CD4-positive, alpha-beta T cell treated with Interleukin-4 for 4 hours (primary cell): ENCODE data around the gene DIAPH3.

ENCODE experiments used
- DNase-seq: peaks from one replicate; pipeline ENCODE4 v3.0.0-alpha.2; 2020

The DIAPH3 gene

DNA sequence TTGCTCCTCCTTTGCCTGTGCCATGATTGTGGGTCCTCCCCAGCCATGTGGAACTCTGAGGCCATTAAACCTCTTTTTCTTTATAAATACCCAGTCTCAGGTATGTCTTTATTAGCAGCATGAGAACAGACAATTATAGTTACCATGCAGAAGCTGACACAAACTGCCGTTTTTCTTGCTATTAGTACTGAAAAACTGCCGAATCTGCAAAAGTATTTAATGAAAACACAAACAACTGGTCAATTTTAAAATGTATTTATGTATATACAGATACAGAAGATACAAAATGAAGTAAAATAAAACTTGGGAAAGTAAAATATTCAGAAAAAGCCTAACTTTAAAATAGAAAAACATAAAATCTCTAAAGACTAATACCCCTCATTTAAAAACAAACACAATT, 206.3 kb downstream of the DIAPH3 start:
- no peak for DNase-seq

DNA sequence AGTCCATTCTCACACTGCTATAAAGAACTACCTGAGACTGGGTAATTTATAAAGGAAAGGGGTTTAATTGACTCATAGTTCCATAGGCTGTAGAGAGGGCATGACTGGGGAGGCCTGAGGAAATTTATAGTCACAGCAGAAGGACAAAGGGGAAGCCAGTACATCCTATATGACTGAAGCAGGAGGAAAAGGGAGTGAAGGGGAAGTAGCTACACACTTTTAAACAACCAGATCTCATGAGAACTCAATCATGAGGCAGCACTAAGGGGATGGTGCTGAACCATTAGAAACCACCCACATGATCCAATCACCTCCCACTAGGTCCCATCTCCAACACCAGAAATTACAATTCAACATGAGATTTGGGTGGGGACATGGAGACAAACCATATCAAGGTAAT, 209.1 kb downstream of the DIAPH3 start:
- DNase-seq, result no peak

DNA sequence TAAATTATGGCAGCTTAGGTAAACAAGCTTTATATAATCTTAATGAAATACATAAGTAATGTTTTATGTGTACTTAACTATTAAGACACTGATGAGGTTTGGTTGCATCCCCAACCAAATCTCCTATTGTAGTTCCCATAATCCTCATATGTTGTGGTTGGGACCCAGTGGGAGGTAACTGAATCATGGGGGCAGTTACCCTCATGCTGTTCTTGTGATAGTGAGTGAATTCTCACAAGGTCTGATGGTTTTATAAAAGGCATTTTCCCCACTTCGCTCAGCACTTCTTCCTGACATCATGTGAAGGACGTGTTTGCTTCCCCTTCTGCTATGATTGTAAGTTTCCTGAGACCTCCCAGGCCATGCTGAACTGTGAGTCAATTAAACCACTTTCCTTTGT, 212.7 kb downstream of the DIAPH3 start:
- DNase-seq, result no peak

DNA sequence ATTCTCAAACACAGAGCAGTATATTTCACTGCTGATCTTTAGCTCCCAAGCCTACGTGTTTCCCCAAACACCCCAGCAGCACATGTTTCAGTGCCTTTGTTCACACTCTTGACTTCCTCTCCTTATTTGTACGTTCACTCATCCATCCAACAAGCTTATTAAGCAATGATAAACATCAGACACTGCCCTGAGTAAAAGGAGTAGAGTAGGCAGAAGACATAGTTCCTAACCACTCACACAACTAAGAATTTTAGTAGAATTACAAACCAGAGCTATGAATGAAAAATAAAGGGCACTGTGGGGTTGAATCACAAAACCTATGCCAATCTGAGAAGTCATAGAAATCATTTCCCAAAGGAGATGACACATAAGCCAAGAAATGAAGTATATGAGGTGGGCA, 213.5 kb downstream of the DIAPH3 start:
- no peak for DNase-seq

DNA sequence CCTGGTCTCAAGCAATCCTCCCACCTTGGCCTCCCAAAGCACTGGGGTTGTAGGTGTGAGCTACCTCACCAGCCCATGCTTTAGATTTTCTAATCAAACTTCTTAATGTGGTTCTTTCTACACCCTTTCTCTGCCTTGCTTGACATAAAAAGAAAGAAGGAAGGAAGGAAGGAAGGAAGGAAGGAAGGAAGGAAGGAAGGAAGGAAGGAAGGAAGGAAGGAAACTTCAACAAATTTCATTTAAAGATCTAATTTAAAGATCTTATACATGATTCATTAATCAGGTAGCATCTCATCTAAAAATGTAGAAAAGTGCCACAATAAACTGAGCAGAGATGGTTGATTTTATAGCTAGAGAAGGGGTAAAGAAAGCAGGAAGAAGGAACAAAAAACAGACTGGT, 215.0 kb downstream of the DIAPH3 start:
- DNase-seq, result no peak

DNA sequence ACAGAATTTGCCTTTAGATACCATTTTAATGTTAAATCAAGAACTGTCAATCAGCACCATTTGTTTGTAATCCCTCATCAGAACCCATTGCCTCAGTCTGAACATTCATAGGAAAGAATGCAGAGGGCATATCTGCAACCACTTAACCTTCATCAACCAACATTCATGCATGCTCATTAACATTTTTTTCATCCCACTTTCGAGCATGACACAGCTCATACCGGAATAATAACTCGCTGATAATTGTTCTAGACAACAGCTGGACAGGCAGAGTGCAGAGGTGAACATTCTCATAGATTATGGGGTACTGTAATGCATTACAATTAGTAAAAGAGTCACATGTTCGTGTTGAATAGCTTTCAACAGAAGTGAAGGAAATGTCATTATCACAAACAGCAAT, 216.8 kb downstream of the DIAPH3 start:
- DNase-seq, result no peak

DNA sequence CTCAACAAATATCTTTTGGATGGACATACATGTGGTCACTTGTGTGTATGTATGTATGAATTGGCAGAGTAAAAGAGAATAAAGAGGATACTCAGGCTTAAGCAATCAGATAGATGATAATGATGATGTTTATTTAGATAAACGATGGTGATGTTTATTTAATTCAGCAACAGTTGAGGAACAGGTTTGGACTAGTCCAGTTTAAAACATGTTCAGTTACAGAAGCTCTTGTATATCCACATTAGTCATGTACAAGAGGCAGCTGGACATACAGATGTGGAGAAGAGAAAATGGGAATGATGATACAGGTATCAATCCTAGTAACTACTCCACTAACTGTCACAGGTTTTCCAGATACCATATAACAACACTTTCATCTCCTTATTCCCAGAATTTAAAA, 232.1 kb downstream of the DIAPH3 start:
- DNase-seq, result no peak

DNA sequence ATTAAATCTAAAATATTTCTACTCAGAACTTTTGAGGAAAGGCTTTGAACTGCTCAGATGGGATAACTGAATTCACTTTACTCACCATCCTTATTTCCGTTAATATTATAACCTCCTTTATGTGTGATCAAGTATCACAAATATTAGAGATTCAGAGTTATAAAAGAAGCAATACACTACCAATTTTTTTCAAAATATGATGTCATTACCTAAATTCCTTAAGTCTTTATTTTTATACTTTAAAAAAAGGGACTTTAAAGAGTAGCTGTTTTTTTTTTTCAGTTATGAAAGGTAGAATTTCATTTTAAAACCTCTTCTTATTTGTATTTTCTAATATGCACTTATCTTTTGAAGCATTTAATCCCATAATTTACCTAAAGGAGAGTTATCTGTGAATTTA, 239.5 kb downstream of the DIAPH3 start:
- no peak for DNase-seq

DNA sequence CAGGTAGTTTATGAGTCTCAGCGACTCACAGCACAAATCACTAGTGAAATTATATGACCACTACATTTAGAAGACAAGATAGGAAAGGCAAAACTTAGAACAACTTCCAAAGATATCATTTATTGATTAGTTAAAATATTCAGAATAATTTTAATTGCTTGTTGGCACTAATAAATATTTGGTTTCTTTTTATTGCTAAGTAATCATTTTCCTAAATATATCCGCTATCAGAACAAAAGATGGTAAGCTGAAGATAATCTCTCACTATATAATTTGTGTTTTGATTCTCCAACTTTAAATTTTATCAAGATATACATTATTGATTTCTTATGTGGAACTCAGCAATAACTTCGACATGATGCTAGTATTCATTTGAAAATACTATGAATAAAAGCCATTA, 248.5 kb downstream of the DIAPH3 start:
- no peak for DNase-seq

DNA sequence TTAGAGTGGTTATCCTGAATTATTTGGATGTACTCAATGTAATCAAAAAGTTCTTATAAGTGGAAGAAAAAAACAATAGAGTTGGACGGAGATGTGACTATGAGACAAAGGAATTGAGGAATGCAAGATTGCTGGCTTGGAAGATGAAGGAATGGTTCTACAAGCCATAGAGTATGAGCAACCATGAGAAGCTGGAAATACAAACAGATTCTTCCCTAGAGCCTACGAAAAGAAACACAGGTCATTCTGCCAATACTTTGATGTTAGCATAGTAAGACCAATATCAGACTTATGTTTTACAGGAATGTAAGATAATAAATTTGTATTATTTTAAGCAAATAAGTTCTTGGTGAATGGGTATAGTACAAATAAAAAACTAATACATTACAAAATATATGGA, 249.2 kb downstream of the DIAPH3 start:
- no peak for DNase-seq

DNA sequence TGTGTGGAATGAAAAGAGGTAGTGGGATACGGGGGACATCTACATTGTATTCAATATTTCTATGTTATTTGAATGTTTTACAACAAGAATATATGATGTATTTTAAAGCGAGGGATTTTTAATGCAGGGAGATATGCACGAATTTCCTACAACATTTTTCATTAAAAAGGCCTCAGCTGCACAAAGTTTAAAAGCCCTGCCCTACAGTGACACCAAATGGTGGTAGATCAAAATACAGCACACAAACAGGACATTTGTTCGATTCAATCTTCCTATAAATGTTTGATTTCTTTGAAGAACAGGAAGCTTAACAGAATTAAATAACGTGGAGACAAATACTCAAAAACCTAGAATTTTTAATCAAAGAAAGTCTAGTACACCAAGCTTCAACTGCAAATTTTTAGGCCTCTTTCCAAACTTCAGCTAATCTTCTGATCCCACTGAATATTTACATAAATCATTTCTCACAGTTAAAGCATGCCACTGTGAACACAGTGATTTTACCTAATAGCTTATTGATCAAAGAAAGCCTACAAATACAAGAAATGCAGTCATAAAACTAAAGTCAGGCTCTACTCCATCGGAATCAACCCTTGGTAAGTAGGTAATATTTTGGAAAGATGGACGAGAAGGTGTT, 257.2 kb downstream of the DIAPH3 start:
- peak; percentile 14 for DNase-seq

DNA sequence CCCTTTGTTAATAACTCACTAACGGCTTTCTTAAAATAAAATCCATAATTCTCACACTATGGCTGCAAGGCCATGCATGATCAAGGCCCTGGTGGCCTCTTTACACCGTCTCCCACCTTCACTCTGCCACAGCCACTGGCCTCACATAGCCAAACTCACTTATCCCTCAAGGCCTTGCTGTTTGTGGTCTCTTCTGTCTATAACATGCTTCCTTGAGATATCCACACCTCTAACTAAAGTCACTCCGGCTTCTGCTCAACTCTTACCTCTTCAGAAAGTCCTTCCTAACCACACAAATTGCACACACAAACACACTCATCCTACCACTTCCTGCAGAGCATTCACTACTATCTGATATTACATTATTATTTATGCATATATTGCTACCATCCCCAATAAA, 262.5 kb downstream of the DIAPH3 start:
- DNase-seq, result no peak

DNA sequence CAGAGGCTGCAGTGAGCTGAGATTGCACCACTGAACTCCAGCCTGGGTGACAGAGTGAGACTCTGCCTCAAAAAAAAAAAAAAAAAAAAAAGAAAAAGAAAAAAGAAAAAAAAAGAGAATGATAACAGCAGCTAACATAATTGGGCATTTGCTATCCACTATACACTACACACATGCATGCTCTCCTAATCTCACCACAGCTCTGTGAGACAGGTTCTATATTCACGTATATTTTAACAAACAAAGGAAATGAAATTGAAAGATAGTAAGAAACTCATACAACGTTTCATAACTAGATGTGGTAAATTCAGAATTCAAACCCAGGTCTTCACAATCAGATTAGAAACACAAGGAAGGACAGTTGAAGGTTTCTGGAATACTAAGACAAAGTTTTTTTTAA, 265.7 kb downstream of the DIAPH3 start:
- DNase-seq, result no peak

DNA sequence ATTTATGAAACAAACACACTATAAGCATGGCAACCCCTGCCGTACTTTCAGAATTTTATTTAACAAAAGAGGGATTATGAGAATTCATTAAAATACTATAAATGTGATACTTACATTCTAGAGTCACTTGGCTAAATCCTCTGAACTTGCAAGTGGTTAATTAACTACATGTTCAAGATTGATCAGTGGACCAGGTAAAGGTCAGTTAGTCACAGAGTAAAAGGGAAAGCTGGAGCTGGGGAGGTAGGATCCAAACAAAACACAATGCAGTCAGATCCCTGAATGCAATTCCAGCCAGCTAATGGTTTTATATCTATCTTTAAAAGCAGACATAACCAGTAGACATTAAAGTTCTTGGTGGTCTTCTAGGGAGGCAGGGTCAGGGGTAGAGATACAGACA, 270.5 kb downstream of the DIAPH3 start:
- DNase-seq, result no peak

DNA sequence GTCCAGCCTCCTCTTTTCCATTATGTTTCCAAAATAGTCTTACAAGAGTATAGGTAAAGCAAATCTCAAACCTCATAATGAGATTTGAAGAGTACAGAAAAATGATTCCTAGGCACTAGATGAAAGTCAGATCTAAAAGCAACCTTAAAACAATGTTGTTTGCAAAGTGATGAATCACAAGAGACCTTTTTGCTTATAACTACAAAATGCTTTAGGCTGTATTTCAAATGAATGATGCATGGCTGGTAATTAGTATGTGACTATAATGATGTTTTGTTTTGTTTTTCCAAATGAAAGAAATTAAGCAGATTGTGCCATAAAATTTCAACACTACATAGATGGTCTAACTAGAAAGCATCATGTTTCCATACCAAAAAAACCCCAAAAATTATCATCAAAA, 272.7 kb downstream of the DIAPH3 start:
- DNase-seq, result no peak

DNA sequence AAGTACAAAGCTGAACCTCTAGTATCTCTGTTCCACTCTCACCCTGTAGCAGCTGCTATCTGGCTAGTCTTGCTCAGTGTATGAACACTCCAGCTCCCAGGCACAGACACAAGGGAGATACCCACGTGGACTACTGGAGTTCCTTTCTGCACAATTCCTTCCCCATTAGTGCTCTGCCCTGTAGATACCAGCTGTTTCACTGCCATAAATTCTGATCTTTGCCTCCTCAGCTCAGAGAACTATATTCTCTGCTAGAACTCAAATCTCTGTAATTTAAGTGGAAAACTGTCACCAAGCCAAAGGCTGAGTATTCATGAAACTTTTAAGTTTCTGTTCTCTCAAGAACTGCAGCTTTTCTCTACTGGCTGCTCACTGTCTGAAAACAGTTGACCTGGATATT, 273.7 kb downstream of the DIAPH3 start:
- no peak for DNase-seq

DNA sequence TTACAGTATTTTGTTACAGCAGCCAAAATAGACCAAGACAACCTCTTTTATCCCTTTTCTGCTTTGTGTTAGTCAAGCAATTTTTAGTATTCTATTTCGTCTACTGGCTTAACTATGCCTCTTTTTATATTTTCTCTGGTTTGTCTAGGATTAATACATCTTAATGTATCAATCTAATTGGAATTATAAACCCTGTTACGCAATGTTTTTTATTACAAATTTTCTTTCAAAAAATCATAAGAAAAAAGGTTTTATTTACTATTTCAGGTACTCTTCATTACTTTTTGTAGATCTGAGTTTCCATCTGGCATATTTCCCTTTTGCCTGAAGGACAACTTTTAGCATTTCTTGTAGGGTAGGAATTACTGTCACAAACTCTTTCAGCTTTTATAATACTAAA, 275.3 kb downstream of the DIAPH3 start:
- no peak for DNase-seq

DNA sequence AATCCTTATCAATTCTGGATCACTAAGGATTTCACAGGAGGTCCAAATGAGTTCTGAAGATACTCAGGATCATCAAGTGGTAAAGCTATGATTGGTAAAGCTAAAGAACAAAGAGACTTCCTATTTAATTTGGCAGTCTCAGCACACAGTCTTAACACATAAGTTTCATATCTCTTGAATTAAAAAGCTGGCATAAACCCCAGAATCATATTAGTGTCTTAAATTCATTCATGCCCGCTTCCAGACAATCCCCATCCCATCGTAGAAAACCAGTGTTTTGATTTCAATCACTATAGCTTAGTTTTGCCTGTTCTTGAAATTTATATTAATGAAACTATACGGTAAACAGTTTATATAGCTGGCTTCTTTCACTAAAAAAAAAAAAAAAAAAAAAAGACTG, 278.7 kb downstream of the DIAPH3 start:
- no peak for DNase-seq

DNA sequence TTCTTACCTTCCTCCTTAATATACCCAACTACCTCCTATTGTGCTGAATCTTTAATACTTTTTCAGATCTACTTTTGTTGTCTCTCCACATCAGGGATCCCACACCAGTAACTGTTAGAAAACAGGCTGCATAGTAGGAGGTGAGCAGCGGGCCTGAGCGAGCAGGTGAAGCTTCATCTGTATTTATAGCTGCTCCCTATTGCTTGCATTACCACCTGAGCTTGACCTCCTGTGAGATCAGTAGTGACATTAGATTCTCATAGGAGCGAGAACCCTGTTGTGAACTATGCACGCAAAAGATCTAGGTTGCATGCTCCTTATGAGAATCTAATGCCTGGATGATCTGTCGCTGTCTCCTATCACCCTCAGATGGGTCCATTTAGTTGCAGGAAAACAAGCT, 279.8 kb downstream of the DIAPH3 start:
- DNase-seq, result no peak

DNA sequence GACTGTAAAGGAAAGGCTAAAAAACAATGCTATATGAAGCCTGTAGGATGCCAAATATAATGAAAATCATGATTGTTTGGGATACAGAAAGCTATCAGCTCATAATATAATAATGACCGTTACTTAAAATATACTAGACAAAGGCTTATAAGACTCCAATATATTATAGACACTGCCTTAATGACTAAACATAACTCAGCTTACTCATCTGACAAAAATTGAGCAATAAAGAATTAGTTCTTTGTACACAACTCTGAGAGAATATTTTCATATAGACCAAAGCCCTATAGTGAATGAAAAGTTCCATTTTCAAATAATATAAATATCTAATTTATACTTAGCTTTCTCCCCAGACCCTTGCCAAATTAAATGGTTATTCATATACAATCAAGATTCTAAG, 283.3 kb downstream of the DIAPH3 start:
- DNase-seq, result no peak

DNA sequence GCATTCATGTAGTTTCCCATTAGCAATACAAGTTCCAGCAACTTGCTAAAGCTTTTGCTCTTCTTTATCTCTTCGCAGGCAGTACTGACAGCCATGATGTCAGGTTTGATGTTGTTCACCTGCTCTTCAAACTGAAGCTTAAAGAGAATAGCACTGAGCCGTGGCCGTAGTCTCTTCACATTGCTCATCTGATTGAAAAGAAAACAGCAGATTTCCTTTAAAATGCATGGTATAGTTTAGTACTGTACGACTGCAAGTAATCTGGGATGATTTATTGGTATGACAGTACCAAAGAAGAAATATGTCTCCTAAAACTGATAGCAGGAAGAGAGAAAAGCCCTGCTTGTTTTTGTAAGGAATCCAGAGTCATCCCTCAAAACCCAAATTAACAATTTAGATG, 284.4 kb downstream of the DIAPH3 start:
- no peak for DNase-seq

DNA sequence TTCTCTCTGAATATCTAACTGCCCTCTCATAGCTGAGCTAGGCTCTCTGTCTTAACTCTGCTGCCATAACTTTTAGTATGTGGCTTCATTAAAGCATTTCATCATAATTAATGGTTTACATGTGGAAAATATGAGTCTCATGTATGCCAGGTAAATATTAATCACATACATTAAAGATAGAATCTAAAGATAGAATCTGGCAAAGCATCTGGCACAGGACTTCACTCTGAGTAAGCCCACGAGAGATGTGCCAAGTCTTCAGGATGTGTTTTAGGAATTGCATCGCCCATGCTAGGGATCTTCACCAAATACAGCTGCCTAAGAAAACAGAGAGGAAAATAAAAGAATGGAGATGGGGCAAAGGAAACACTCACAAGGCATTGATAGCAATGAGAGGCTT, 285.8 kb downstream of the DIAPH3 start:
- DNase-seq, result no peak

DNA sequence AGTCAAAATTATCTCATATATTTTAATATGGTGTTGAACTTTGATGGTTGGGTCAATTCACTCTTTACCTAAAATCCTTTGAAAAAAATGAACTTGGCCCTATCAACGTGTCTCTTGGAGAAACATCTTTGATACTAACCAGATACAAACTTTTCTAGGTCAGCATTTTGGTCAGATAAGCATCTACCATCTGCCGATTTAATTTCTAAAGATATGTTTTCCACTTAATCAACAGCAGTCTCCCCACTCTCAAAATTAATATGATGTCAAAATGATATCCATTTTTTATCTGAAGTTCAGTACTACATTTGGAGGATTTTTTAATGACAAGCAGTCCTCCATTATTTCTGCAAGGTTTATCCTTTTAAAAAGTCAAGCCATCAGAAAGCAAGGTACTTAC, 288.8 kb downstream of the DIAPH3 start:
- DNase-seq, result no peak

DNA sequence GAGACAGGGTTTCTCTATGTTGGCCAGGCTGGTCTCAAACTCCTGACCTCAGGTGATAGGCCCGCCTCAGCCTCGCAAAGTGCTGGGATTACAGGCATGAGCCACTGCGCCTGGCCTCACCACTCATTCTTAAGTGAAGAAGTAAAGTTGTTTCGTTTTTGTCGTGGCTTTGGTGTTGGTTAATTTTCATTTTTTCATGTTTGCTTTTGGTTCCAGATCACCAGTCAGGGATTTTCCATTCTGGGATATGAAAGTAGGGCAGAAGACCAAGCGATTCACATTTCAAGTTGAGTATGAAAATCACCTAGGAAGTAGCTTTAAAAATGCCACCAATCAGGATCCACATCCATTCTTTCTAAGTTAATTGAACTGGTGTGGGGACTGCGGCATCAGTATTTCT, 289.9 kb downstream of the DIAPH3 start:
- DNase-seq, result no peak

DNA sequence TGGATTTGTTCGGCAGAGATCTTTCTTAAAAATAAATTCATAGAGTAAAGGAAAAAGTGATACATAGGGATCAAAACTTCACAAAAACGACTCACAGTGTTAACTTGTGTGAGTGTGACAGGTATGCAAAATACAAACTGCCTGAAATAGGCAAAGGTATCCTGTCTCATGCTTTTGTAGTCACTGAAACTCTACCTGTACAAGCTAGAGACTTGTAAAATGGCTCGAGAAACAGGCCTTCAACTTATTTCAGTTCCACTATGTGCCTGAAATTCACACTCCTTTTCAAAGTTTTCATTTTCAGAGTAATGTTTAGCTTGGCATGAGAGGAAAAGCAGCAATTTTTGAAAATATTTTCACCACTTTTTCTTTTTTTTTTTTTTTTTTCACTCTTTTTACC, 290.4 kb downstream of the DIAPH3 start:
- no peak for DNase-seq

DNA sequence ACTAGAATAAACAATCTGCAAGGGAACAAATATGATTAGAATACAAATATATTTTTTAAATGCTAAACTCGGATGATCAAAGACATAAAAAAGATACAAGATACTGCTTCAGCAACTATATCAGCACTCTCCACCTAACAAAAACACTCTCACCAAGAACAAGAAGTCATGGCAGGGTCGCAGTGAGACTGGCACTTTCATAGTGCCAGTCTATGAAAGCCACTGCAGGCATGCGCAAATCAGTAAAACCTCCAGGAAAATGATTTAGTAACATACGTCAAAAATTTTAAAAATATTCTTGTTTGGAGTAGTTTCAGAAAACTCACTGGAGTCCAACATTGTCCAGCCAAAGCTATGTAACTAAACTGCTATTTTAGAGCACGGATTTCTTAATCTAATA, 295.9 kb downstream of the DIAPH3 start:
- DNase-seq, result no peak
